ENCODE results near the gene ROCK2.
"Not testable (repeated sequence)": the region's sequence is repeated elsewhere in the genome, so short reads cannot be mapped to it uniquely, and the experiment has no call there.

The ROCK2 gene

GRCh38 chr2:11267931-11268330 lies 76.5 kb downstream of the ROCK2 start:
- DNase-seq (ENCODE audit: low read depth, low spot score), result no peak

GRCh38 chr2:11264818-11265217 lies 79.6 kb downstream of the ROCK2 start:
- no peak for DNase-seq (ENCODE audit: low read depth, low spot score)

GRCh38 chr2:11264007-11264406 lies 80.4 kb downstream of the ROCK2 start:
- DNase-seq (ENCODE audit: low read depth, low spot score), result no peak

- no peak for DNase-seq (ENCODE audit: low read depth, low spot score)
These were observed 81.3 kb downstream of the ROCK2 start for GRCh38 chr2:11263177-11263576.

GRCh38 chr2:11262438-11262837 lies 82.0 kb downstream of the ROCK2 start:
- not testable (repeated sequence) for DNase-seq (ENCODE audit: low read depth, low spot score)

GRCh38 chr2:11261564-11261963 lies 82.9 kb downstream of the ROCK2 start:
- DNase-seq (ENCODE audit: low read depth, low spot score), result not testable (repeated sequence)

GRCh38 chr2:11260979-11261378 lies 83.5 kb downstream of the ROCK2 start:
- no peak for DNase-seq (ENCODE audit: low read depth, low spot score)

GRCh38 chr2:11257964-11258363 lies 86.5 kb downstream of the ROCK2 start:
- no peak for DNase-seq (ENCODE audit: low read depth, low spot score)

GRCh38 chr2:11257078-11257477 lies 87.4 kb downstream of the ROCK2 start:
- no peak for DNase-seq (ENCODE audit: low read depth, low spot score)

GRCh38 chr2:11256166-11256565 lies 88.3 kb downstream of the ROCK2 start:
- DNase-seq (ENCODE audit: low read depth, low spot score), result no peak

- DNase-seq (ENCODE audit: low read depth, low spot score), result no peak
These were observed 90.3 kb downstream of the ROCK2 start for GRCh38 chr2:11254100-11254536.

GRCh38 chr2:11252458-11252857 lies 92.0 kb downstream of the ROCK2 start:
- DNase-seq (ENCODE audit: low read depth, low spot score), result not testable (repeated sequence)

GRCh38 chr2:11250400-11251196 lies 93.8 kb downstream of the ROCK2 start:
- DNase-seq (ENCODE audit: low read depth, low spot score), result no peak

- no peak for DNase-seq (ENCODE audit: low read depth, low spot score)
These were observed 99.1 kb downstream of the ROCK2 start for GRCh38 chr2:11245322-11245721.

GRCh38 chr2:11244091-11244826 lies 100.2 kb downstream of the ROCK2 start:
- no peak for DNase-seq (ENCODE audit: low read depth, low spot score)

GRCh38 chr2:11243512-11243911 lies 100.9 kb downstream of the ROCK2 start:
- no peak for DNase-seq (ENCODE audit: low read depth, low spot score)

- DNase-seq (ENCODE audit: low read depth, low spot score), result no peak
These were observed 101.8 kb downstream of the ROCK2 start for GRCh38 chr2:11242542-11243174.

- no peak for DNase-seq (ENCODE audit: low read depth, low spot score)
These were observed 102.8 kb downstream of the ROCK2 start for GRCh38 chr2:11241412-11242203.

- no peak for DNase-seq (ENCODE audit: low read depth, low spot score)
These were observed 104.6 kb downstream of the ROCK2 start for GRCh38 chr2:11239666-11240462.

- no peak for DNase-seq (ENCODE audit: low read depth, low spot score)
These were observed 105.3 kb downstream of the ROCK2 start for GRCh38 chr2:11239147-11239546.

- no peak for DNase-seq (ENCODE audit: low read depth, low spot score)
These were observed 107.3 kb downstream of the ROCK2 start for GRCh38 chr2:11237122-11237521.
